ENCODE measurements around the gene B3GAT2. TPM values are rescaled to one million over a fixed set of nuclear protein-coding genes. Genes with fewer than 3 reads are reported as not detected.

Gene B3GAT2
- total RNA-seq, 1 experiment from 2014 or later = not detected

DNA sequence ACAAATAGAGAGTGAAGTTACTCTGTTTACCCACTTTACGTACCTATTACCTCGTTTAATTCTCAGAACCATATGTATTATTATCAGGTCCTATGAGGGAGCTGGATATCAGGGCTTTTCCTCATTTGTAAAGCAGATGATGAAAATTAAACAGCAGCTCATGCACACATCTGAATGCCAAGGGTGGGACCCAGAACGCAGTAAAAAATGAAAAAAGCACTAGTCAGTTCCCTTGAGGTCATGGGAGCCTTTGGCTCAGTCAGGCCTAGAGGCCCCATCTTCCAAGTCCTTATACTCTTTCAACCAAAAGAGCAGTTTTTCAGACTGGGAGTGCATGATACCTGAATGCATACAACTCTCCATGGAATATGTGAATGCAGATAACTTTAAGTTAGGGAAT is 23.0 kb downstream of the B3GAT2 start:
- ChIA-PET POLR2A (no interaction called here), RAD21 (ENCODE audit: low non-redundant PET in 1 of 2, low total read pairs in 2 of 2, uncharacterized antibody in 2 of 2, unreplicated experiment in 2 of 2) (no interaction called here), CTCF (no interaction called here)
- Histone ChIP-seq H3K4me1 (ENCODE audit: control insufficient read depth in 1 of 2, insufficient read depth in 2 of 2, low read length in 2 of 2) (no peaks in the 10 kb centered on the region), H3K27ac (ENCODE audit: low read depth, low read length) (no peak overlapping the region), H3K4me2 (ENCODE audit: low read length) (no peak overlapping the region), H3K9me3 (ENCODE audit: control insufficient read depth in 1 of 2, insufficient read depth in 1 of 2, low read depth in 1 of 2, low read length in 2 of 2) (no peaks in the 10 kb centered on the region), H3K79me2 (ENCODE audit: insufficient read depth, low read length) (no peaks in the 10 kb centered on the region), H3K4me3 (replicated peaks in 1 of 2; ENCODE audit: low read depth in 1 of 2, low read length in 2 of 2) (no peak overlapping the region), H4K20me1 (ENCODE audit: insufficient read depth) (no peaks in the 10 kb centered on the region), H3K9ac (ENCODE audit: low read length) (no peak overlapping the region), H3K27me3 (ENCODE audit: insufficient read depth, low read length) (no peaks in the 10 kb centered on the region), H3K36me3 (ENCODE audit: control insufficient read depth in 1 of 2, insufficient read depth in 2 of 2, low read length in 2 of 2) (no peaks in the 10 kb centered on the region), H2AFZ (ENCODE audit: low read depth, low read length, poor library complexity, severe bottlenecking) (no peak overlapping the region), H3K9me2 (ENCODE audit: insufficient read depth) (no peaks in the 10 kb centered on the region)
- DNase-seq (ENCODE audit: low read depth, low spot score) (no peak), ATAC-seq (no peak)
- no TSS peak for BruUV-seq (replicated peaks)
- intact Hi-C loops (cut with micrococcal nuclease) = no loop called here
- TF ChIP-seq FOSL1 (IDR thresholded peaks at IDR 0.05; ENCODE audit: low read depth) (no peak), SP1 (IDR thresholded peaks at IDR 0.05; ENCODE audit: low read depth) (no peak), CEBPB (IDR thresholded peaks at IDR 0.05; ENCODE audit: low read depth) (no peak), JUND (IDR thresholded peaks at IDR 0.05) (no peak), SIN3A (IDR thresholded peaks at IDR 0.05; ENCODE audit: low read depth) (no peak), CBX3 (IDR thresholded peaks at IDR 0.05; ENCODE audit: low read depth) (no peak), ELF1 (IDR thresholded peaks at IDR 0.05; ENCODE audit: borderline replicate concordance, low read depth) (no peak), POLR2A (IDR thresholded peaks at IDR 0.05; ENCODE audit: borderline replicate concordance, extremely low read depth, insufficient read depth, insufficient read length) (no peak), RAD21 (IDR thresholded peaks at IDR 0.05; ENCODE audit: low read depth) (no peak), EGR1 (IDR thresholded peaks at IDR 0.05; ENCODE audit: low read depth) (no peak), EZH2 (IDR thresholded peaks at IDR 0.05) (no peak), EZH2phosphoT487 (IDR thresholded peaks at IDR 0.05; ENCODE audit: borderline replicate concordance) (no peak)
- TF ChIP-seq, protein P1, sequence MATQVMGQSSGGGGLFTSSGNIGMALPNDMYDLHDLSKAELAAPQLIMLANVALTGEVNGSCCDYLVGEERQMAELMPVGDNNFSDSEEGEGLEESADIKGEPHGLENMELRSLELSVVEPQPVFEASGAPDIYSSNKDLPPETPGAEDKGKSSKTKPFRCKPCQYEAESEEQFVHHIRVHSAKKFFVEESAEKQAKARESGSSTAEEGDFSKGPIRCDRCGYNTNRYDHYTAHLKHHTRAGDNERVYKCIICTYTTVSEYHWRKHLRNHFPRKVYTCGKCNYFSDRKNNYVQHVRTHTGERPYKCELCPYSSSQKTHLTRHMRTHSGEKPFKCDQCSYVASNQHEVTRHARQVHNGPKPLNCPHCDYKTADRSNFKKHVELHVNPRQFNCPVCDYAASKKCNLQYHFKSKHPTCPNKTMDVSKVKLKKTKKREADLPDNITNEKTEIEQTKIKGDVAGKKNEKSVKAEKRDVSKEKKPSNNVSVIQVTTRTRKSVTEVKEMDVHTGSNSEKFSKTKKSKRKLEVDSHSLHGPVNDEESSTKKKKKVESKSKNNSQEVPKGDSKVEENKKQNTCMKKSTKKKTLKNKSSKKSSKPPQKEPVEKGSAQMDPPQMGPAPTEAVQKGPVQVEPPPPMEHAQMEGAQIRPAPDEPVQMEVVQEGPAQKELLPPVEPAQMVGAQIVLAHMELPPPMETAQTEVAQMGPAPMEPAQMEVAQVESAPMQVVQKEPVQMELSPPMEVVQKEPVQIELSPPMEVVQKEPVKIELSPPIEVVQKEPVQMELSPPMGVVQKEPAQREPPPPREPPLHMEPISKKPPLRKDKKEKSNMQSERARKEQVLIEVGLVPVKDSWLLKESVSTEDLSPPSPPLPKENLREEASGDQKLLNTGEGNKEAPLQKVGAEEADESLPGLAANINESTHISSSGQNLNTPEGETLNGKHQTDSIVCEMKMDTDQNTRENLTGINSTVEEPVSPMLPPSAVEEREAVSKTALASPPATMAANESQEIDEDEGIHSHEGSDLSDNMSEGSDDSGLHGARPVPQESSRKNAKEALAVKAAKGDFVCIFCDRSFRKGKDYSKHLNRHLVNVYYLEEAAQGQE (IDR thresholded peaks at IDR 0.05; ENCODE audit: low read depth) = no peak
- TF ChIP-seq, protein P2, sequence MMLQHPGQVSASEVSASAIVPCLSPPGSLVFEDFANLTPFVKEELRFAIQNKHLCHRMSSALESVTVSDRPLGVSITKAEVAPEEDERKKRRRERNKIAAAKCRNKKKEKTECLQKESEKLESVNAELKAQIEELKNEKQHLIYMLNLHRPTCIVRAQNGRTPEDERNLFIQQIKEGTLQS (IDR thresholded peaks at IDR 0.05) = no peak
- TF ChIP-seq, protein P3, sequence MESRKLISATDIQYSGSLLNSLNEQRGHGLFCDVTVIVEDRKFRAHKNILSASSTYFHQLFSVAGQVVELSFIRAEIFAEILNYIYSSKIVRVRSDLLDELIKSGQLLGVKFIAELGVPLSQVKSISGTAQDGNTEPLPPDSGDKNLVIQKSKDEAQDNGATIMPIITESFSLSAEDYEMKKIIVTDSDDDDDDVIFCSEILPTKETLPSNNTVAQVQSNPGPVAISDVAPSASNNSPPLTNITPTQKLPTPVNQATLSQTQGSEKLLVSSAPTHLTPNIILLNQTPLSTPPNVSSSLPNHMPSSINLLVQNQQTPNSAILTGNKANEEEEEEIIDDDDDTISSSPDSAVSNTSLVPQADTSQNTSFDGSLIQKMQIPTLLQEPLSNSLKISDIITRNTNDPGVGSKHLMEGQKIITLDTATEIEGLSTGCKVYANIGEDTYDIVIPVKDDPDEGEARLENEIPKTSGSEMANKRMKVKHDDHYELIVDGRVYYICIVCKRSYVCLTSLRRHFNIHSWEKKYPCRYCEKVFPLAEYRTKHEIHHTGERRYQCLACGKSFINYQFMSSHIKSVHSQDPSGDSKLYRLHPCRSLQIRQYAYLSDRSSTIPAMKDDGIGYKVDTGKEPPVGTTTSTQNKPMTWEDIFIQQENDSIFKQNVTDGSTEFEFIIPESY (IDR thresholded peaks at IDR 0.05; ENCODE audit: extremely low read depth, insufficient replicate concordance, low read length) = no peak
